Naive thymus-derived CD4-positive, alpha-beta T cell (primary cell): ENCODE data around the gene UBFD1. TPM values are rescaled to one million over a fixed set of nuclear protein-coding genes. Genes with fewer than 3 reads are reported as not detected.

Source experiments
- ATAC-seq: fragments of 150-1000 bp; cut with Tn5 transposase; 2 replicates; pipeline ENCODE4 v1.10.0; 2021; ENCODE audit warnings: mild to moderate bottlenecking, moderate library complexity
- CTCF ChIA-PET: fragments of 350-600 bp; sonication (Branson Sonifier 250); formaldehyde crosslinking; loops from one replicate; lab custom pipeline; 2021; ENCODE audit warnings: antibody characterized with exemption; lab: Charles Lee
- POLR2A ChIA-PET: fragments of 350-600 bp; sonication (Branson Sonifier 250); formaldehyde crosslinking; loops from one replicate; lab custom pipeline; 2021; ENCODE audit warnings: antibody characterized with exemption, inconsistent platforms; lab: Charles Lee
- DNase-seq, 9 donors: peaks; one replicate each; pipeline versions ENCODE4 v3.0.0 to v3.0.0-alpha.2; 2020 to 2022; ENCODE audit warnings: mixed read lengths in 1 of 9
- H3K27ac ChIP-seq: one replicate; pipeline ENCODE4 v1.7.0; 2013; ENCODE audit warnings: mild to moderate bottlenecking, low read depth, low read length, moderate library complexity
- H3K27me3 ChIP-seq, 2 donors: one replicate each; pipeline ENCODE4 v1.7.0; 2013; ENCODE audit warnings: low read length in 2 of 2, mild to moderate bottlenecking in 2 of 2, moderate library complexity in 2 of 2; ENCODE audit not compliant: control insufficient read depth in 2 of 2, insufficient read depth in 2 of 2
- H3K36me3 ChIP-seq, 3 experiments: 1 replicate in 2 of 3; 2 replicates in 1 of 3; pipeline ENCODE4 v1.7.0; 2013; ENCODE audit warnings: low read length in 3 of 3, mild to moderate bottlenecking in 3 of 3, moderate library complexity in 1 of 3; ENCODE audit not compliant: insufficient read depth in 3 of 3, control insufficient read depth in 2 of 3
- H3K4me1 ChIP-seq, 2 donors: one replicate each; pipeline ENCODE4 v1.7.0; 2013; ENCODE audit warnings: low read length in 2 of 2, mild to moderate bottlenecking in 2 of 2, moderate library complexity in 1 of 2; ENCODE audit not compliant: control insufficient read depth in 2 of 2, insufficient read depth in 2 of 2
- H3K4me3 ChIP-seq: 2 replicates; pipeline ENCODE4 v1.7.0; 2013; ENCODE audit warnings: mild to moderate bottlenecking, low read length
- H3K9me3 ChIP-seq, 3 experiments: 1 replicate in 2 of 3; 2 replicates in 1 of 3; pipeline ENCODE4 v1.7.0; 2013; ENCODE audit warnings: low read length in 3 of 3; ENCODE audit not compliant: control insufficient read depth in 2 of 3
- H3K27ac Mint-ChIP-seq, 9 donors: one replicate each; pipeline ENCODE4 v1.8.0; 2020 to 2022; ENCODE audit warnings: mixed read lengths in 9 of 9, mild to moderate bottlenecking in 8 of 9, moderate library complexity in 5 of 9, inconsistent platforms in 2 of 9
- H3K27me3 Mint-ChIP-seq, 5 donors: one replicate each; pipeline ENCODE4 v1.8.0; 2021 to 2022; ENCODE audit warnings: mixed read lengths in 5 of 5, mild to moderate bottlenecking in 1 of 5
- H3K36me3 Mint-ChIP-seq, 5 donors: one replicate each; pipeline ENCODE4 v1.8.0; 2020 to 2022; ENCODE audit warnings: mixed read lengths in 5 of 5, mild to moderate bottlenecking in 3 of 5, inconsistent platforms in 1 of 5
- H3K4me1 Mint-ChIP-seq, 7 donors: one replicate each; pipeline ENCODE4 v1.8.0; 2020 to 2022; ENCODE audit warnings: mixed read lengths in 7 of 7, mild to moderate bottlenecking in 3 of 7, inconsistent platforms in 1 of 7
- H3K4me3 Mint-ChIP-seq, 10 donors: one replicate each; pipeline ENCODE4 v1.8.0; 2020 to 2022; ENCODE audit warnings: mild to moderate bottlenecking in 10 of 10, mixed read lengths in 10 of 10, moderate library complexity in 6 of 10, inconsistent platforms in 2 of 10
- H3K9me3 Mint-ChIP-seq, 11 donors: one replicate each; pipeline ENCODE4 v1.8.0; 2020 to 2022; ENCODE audit warnings: mixed read lengths in 11 of 11, mild to moderate bottlenecking in 4 of 11, inconsistent platforms in 1 of 11, moderate library complexity in 1 of 11
- intact Hi-C, 2 donors: fragments of 100-400 bp; cut with micrococcal nuclease; formaldehyde crosslinking; loops; one replicate each; pipeline ENCODE4 v1.15.1; 2023
- polyA plus RNA-seq, 2 donors: library from polyadenylated mRNA; unstranded; fragments of 300-500 nt; fragmentation: Illumina TruSeq; gene quantifications; one replicate each; pipeline ENCODE4 v1.2.3, GENCODE V29; 2021
- total RNA-seq, 6 experiments: library from RNA in 5 of 6; stranded (reverse) in 5 of 6; gene quantifications; 1 replicate in 5 of 6; 2 replicates in 1 of 6; pipeline ENCODE4 v1.2.3 and lab custom pipeline; 2021 to 2026

UBFD1 gene
- total and polyA plus RNA-seq, 7 experiments from 2014 or later, result 8.3 to 54.4 (median 45.9) TPM

- Mint-ChIP-seq H3K9me3 (no peaks in the 10 kb centered on the region), H3K36me3 (peaks cover 4 to 41% (median 12%) of the 10 kb centered on the region in 5 donors), H3K4me3 (no peak overlapping the region), H3K4me1 (peaks cover 0 to 5% (median 0%) of the 10 kb centered on the region in 7 donors), H3K27ac (no peak overlapping the region), H3K27me3 (no peaks in the 10 kb centered on the region)
- Histone ChIP-seq H3K4me3 (no peak overlapping the region), H3K4me1 (no peaks in the 10 kb centered on the region), H3K36me3 (peaks cover 0 to 77% (median 16%) of the 10 kb centered on the region in 3 experiments), H3K9me3 (no peaks in the 10 kb centered on the region), H3K27ac (no peak overlapping the region), H3K27me3 (no peaks in the 10 kb centered on the region)
- ATAC-seq (no peak), DNase-seq (no peak)
- CTCF ChIA-PET, result no interaction called here
- POLR2A ChIA-PET, result interaction anchor here (0.5 kb wide), 1 partner anchor 12 kb away, joined by 3 read pairs; no protein-coding TSS in a partner anchor
- intact Hi-C loops, result loop anchor here in 1 of 2 donors (5.0 kb wide), 1 partner anchor 35 kb away; no protein-coding TSS in a partner anchor
These were observed 14.4 kb downstream of the UBFD1 start for GRCh38 chr16:23571895-23572294.

DNA sequence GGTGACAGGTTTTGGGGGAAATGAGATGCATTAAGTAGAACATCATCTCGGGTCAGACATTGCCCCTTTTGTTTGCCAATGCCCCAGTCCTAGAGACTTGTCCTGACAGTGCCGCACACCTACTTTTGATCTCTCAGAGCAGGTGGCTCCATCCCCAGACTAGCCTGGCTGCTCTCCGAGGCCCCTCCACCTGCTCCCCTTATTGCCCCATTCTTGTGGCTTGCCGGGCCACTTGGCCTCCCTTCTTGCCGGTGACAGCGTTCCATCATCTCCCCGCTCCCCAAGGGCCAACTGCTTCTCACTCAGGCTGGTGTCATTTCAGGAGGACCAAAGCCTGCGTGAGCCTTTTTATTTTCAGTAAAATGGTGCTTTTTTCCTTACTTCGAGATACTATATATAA lies 14.9 kb downstream of the UBFD1 start:
- no peak overlapping the region for H3K4me3 Mint-ChIP-seq
- Histone ChIP-seq H3K27me3 (no peaks in the 10 kb centered on the region), H3K27ac (no peak overlapping the region), H3K9me3 (no peaks in the 10 kb centered on the region), H3K4me1 (no peaks in the 10 kb centered on the region), H3K36me3 (peaks cover 0 to 74% (median 11%) of the 10 kb centered on the region in 3 experiments), H3K4me3 (no peak overlapping the region)
- H3K4me1 Mint-ChIP-seq, result peaks cover 0 to 5% (median 0%) of the 10 kb centered on the region in 7 donors
- H3K9me3 Mint-ChIP-seq, result no peaks in the 10 kb centered on the region
- peaks cover 4 to 36% (median 12%) of the 10 kb centered on the region in 5 donors for H3K36me3 Mint-ChIP-seq
- ATAC-seq (no peak), DNase-seq (no peak)
- H3K27ac Mint-ChIP-seq, result peak overlapping the region in 1 of 9 donors; percentile 51
- POLR2A ChIA-PET, result no interaction called here
- CTCF ChIA-PET, result no interaction called here
- H3K27me3 Mint-ChIP-seq, result no peaks in the 10 kb centered on the region
- intact Hi-C loops, result loop anchor here in 1 of 2 donors (5.0 kb wide), 1 partner anchor 35 kb away; no protein-coding TSS in a partner anchor

DNA sequence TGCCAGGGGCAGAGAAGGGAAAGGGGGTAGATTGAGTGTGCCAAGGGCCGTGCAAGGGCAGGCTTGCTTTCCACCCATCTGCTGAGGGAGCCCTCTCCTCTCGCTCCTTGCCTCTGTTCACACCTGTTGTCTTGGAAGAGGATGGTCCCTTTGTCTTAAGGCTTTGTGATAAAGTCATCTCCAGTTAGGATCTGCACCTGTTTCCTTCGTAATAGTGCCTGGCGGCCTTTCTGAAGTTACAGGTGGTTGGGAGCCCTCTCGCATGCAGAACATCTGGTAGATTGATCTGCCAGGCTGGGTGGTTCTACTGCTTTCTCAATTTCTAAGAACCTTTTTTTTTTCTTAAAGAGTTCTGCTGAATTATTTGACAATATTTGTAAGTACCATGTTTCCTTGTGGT lies 16.3 kb downstream of the UBFD1 start:
- Histone ChIP-seq H3K4me3 (no peak overlapping the region), H3K27me3 (no peaks in the 10 kb centered on the region), H3K36me3 (peaks cover 0 to 73% (median 6%) of the 10 kb centered on the region in 3 experiments), H3K4me1 (no peaks in the 10 kb centered on the region), H3K27ac (no peak overlapping the region), H3K9me3 (no peaks in the 10 kb centered on the region)
- ATAC-seq, result no peak
- intact Hi-C loops, result loop anchor here in 1 of 2 donors (5.0 kb wide), 1 partner anchor 33 kb away; no protein-coding TSS in a partner anchor
- ChIA-PET POLR2A (no interaction called here), CTCF (no interaction called here)
- Mint-ChIP-seq H3K36me3 (peaks cover 4 to 36% (median 9%) of the 10 kb centered on the region in 5 donors), H3K9me3 (no peaks in the 10 kb centered on the region), H3K4me3 (no peak overlapping the region), H3K27ac (peak overlapping the region in 1 of 9 donors; percentile 21), H3K4me1 (peaks cover 0 to 7% (median 0%) of the 10 kb centered on the region in 7 donors), H3K27me3 (no peaks in the 10 kb centered on the region)
- no peak for DNase-seq

DNA sequence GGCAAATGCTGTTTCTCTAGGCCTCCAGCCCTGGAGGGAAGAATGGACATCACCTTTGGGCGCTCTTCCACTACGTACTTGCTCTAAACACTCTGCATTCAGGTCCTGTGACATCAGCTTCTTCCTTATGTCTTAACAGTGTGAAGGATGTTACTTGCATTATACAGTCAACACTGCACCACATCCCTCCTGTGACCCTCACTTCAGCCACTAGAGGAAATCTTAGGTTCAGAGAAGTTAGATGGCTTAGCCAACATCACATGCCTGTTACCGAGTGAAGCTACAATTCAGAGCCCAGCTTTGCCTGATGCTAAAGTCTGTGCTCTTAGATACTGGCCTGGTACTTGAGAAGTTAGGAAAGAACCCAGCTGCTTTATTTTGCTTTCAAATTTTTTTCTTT lies 18.3 kb downstream of the UBFD1 start:
- Histone ChIP-seq H3K9me3 (no peaks in the 10 kb centered on the region), H3K27ac (no peak overlapping the region), H3K27me3 (no peaks in the 10 kb centered on the region), H3K36me3 (peaks cover 0 to 78% (median 0%) of the 10 kb centered on the region in 3 experiments), H3K4me1 (no peaks in the 10 kb centered on the region), H3K4me3 (no peak overlapping the region)
- peak overlapping the region in 1 of 9 donors; percentile 91 for H3K27ac Mint-ChIP-seq
- no peaks in the 10 kb centered on the region for H3K27me3 Mint-ChIP-seq
- peaks cover 0 to 40% (median 12%) of the 10 kb centered on the region in 5 donors for H3K36me3 Mint-ChIP-seq
- ATAC-seq, result no peak
- H3K4me3 Mint-ChIP-seq, result no peak overlapping the region
- DNase-seq, result no peak
- H3K9me3 Mint-ChIP-seq, result no peaks in the 10 kb centered on the region
- POLR2A ChIA-PET, result no interaction called here
- intact Hi-C loops, result no loop called here
- peaks cover 0 to 4% (median 0%) of the 10 kb centered on the region in 7 donors for H3K4me1 Mint-ChIP-seq
- CTCF ChIA-PET, result interaction anchor here (0.6 kb wide), 1 partner anchor 155 kb away, joined by 3 read pairs; no protein-coding TSS in a partner anchor

DNA sequence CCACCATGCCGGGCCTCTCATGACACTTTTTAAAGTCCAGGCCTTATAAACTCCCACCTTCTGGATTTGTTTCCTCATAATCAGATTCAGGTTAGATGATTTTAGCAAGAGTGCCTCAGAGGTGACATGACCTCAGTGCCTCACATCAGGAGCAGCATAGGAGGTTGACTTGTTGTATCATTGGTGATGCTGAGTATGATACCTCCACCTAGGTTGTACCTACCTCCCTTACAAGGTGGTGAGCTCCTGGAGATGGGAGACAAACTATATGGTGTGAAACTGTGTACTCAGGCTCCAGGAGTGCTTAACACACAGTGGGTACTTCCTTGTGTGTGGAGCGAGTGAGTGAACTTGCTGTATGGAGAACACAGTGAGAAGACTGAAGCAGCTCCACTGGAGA lies 20.0 kb downstream of the UBFD1 start:
- CTCF ChIA-PET, result no interaction called here
- Histone ChIP-seq H3K36me3 (peaks cover 4 to 75% (median 7%) of the 10 kb centered on the region in 3 experiments), H3K27me3 (no peaks in the 10 kb centered on the region), H3K4me3 (no peak overlapping the region), H3K27ac (no peak overlapping the region), H3K9me3 (no peaks in the 10 kb centered on the region), H3K4me1 (no peaks in the 10 kb centered on the region)
- DNase-seq (no peak), ATAC-seq (no peak)
- H3K27me3 Mint-ChIP-seq, result no peaks in the 10 kb centered on the region
- POLR2A ChIA-PET, result no interaction called here
- H3K4me3 Mint-ChIP-seq, result no peak overlapping the region
- peak overlapping the region in 1 of 9 donors; percentile 17 for H3K27ac Mint-ChIP-seq
- no peaks in the 10 kb centered on the region for H3K9me3 Mint-ChIP-seq
- intact Hi-C loops, result no loop called here
- H3K4me1 Mint-ChIP-seq, result peaks cover 0 to 3% (median 0%) of the 10 kb centered on the region in 7 donors
- peaks cover 0 to 38% (median 9%) of the 10 kb centered on the region in 5 donors for H3K36me3 Mint-ChIP-seq

DNA sequence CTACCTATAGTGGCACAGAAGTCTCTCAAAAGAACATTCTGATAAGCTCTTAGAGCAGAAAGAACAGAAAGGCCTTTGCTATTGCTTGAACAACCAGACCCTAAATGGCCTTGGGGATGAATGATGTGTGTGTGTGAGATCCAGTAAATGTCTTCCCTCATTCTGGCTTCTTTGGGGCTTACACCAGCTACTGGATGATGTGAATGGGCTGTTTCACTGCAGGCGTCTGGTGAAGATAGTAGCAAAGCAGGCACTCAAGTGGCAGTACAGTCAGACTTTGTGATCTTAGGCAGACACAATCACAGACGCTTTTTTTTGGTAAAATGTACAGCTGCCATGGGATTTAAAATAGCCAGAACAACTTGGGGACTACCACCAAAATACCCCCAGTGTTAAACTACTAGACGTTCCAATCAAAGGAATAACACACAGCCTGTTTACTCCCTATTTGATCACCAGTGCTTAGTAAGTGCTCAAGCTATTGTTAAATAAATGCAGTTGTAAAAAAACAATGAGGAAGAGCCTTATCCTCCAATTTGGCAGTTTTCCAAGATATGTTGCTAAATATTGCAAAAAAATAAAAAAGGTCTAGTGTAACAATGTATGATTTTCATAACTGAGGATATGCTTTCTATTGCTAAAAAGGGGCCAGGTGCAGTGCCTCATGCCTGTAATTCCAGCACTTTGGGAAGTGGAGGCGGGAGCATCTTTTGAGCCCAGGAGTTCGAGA lies 20.7 kb downstream of the UBFD1 start:
- H3K36me3 ChIP-seq, result peaks cover 4 to 71% (median 7%) of the 10 kb centered on the region in 3 experiments
- H3K36me3 Mint-ChIP-seq, result peaks cover 0 to 38% (median 9%) of the 10 kb centered on the region in 5 donors
- no peaks in the 10 kb centered on the region for H3K27me3 ChIP-seq
- H3K9me3 ChIP-seq, result no peaks in the 10 kb centered on the region
- no peak overlapping the region for H3K4me3 ChIP-seq
- H3K27me3 Mint-ChIP-seq, result no peaks in the 10 kb centered on the region
- peaks cover 0 to 3% (median 0%) of the 10 kb centered on the region in 7 donors for H3K4me1 Mint-ChIP-seq
- no peak overlapping the region for H3K4me3 Mint-ChIP-seq
- ATAC-seq (no peak), DNase-seq (no peak)
- no peak overlapping the region for H3K27ac ChIP-seq
- H3K4me1 ChIP-seq, result no peaks in the 10 kb centered on the region
- H3K9me3 Mint-ChIP-seq, result no peaks in the 10 kb centered on the region
- peak overlapping the region in 2 of 9 donors; percentile 12 to 25 for H3K27ac Mint-ChIP-seq
- intact Hi-C loops, result no loop called here
- ChIA-PET POLR2A (no interaction called here), CTCF (no interaction called here)
